ENCODE results near the gene MICU2. TPM values are rescaled to one million over a fixed set of nuclear protein-coding genes. Genes with fewer than 3 reads are reported as not detected.
A peak's percentile ranks its signal among the peaks of the same experiment; 100 is the strongest.
"Not testable (repeated sequence)": the region's sequence is repeated elsewhere in the genome, so short reads cannot be mapped to it uniquely, and the experiment has no call there.

Gene MICU2
- total and polyA plus RNA-seq, 5 donors from 2014 or later, result 38.8 to 50.5 (median 45.5) TPM

GRCh38 chr13:21557995-21558394, 46.0 kb downstream of the MICU2 start:
- no peaks in the 10 kb centered on the region for H3K27me3 Mint-ChIP-seq
- Histone ChIP-seq H3K27ac (ENCODE audit: insufficient read depth, low read length, poor library complexity, severe bottlenecking) (no peak overlapping the region), H3K4me1 (ENCODE audit: control insufficient read depth, insufficient read depth, low read length, poor library complexity, severe bottlenecking) (no peaks in the 10 kb centered on the region), H3K4me3 (ENCODE audit: low read depth, low read length) (no peak overlapping the region), H3K27me3 (ENCODE audit: control insufficient read depth, insufficient read depth, low read length) (no peaks in the 10 kb centered on the region), H3K9me3 (ENCODE audit: control insufficient read depth in 2 of 2, low read length in 2 of 2) (no peaks in the 10 kb centered on the region), H3K36me3 (ENCODE audit: control insufficient read depth, insufficient read depth, low read length) (peaks cover 43% of the 10 kb centered on the region)
- no peak overlapping the region for H3K27ac Mint-ChIP-seq
- peaks cover 0 to 9% (median 0%) of the 10 kb centered on the region in 7 donors for H3K9me3 Mint-ChIP-seq
- H3K4me1 Mint-ChIP-seq, result peaks cover 17 to 29% (median 26%) of the 10 kb centered on the region in 4 donors
- DNase-seq (peak in 1 of 3 donors; percentile 28), ATAC-seq (ENCODE audit: low read depth in 2 of 2) (no peak)
- H3K36me3 Mint-ChIP-seq, result peaks cover 67% of the 10 kb centered on the region
- H3K4me3 Mint-ChIP-seq, result no peak overlapping the region

GRCh38 chr13:21556051-21556450, 47.9 kb downstream of the MICU2 start:
- H3K4me1 ChIP-seq (ENCODE audit: control insufficient read depth, insufficient read depth, low read length, poor library complexity, severe bottlenecking), result no peaks in the 10 kb centered on the region
- Mint-ChIP-seq H3K36me3 (peaks cover 54% of the 10 kb centered on the region), H3K27me3 (no peaks in the 10 kb centered on the region), H3K27ac (peak overlapping the region in 2 of 3 donors; percentile 16 to 29), H3K4me1 (peaks cover 17 to 29% (median 26%) of the 10 kb centered on the region in 4 donors), H3K4me3 (no peak overlapping the region), H3K9me3 (peaks cover 0 to 6% (median 0%) of the 10 kb centered on the region in 7 donors)
- ATAC-seq (ENCODE audit: low read depth in 2 of 2) (no peak), DNase-seq (no peak)
- H3K4me3 ChIP-seq (ENCODE audit: low read depth, low read length), result no peak overlapping the region
- no peak overlapping the region for H3K27ac ChIP-seq (ENCODE audit: insufficient read depth, low read length, poor library complexity, severe bottlenecking)
- no peaks in the 10 kb centered on the region for H3K9me3 ChIP-seq (ENCODE audit: control insufficient read depth in 2 of 2, low read length in 2 of 2)
- H3K36me3 ChIP-seq (ENCODE audit: control insufficient read depth, insufficient read depth, low read length), result peaks cover 35% of the 10 kb centered on the region
- no peaks in the 10 kb centered on the region for H3K27me3 ChIP-seq (ENCODE audit: control insufficient read depth, insufficient read depth, low read length)

- H3K9me3 Mint-ChIP-seq; H3K4me3 ChIP-seq (ENCODE audit: low read depth, low read length); ATAC-seq (ENCODE audit: low read depth in 2 of 2); H3K4me1 ChIP-seq (ENCODE audit: control insufficient read depth, insufficient read depth, low read length, poor library complexity, severe bottlenecking); H3K27me3 ChIP-seq (ENCODE audit: control insufficient read depth, insufficient read depth, low read length); H3K4me3 Mint-ChIP-seq; H3K27ac ChIP-seq (ENCODE audit: insufficient read depth, low read length, poor library complexity, severe bottlenecking); H3K9me3 ChIP-seq (ENCODE audit: control insufficient read depth in 2 of 2, low read length in 2 of 2); H3K27ac Mint-ChIP-seq; DNase-seq; H3K27me3 Mint-ChIP-seq: not testable (repeated sequence)
- peaks cover 22 to 39% (median 24%) of the 10 kb centered on the region in 4 donors for H3K4me1 Mint-ChIP-seq
- H3K36me3 ChIP-seq (ENCODE audit: control insufficient read depth, insufficient read depth, low read length), result peaks cover 20% of the 10 kb centered on the region
- H3K36me3 Mint-ChIP-seq, result peaks cover 47% of the 10 kb centered on the region
These were observed 50.7 kb downstream of the MICU2 start for GRCh38 chr13:21553261-21553660.

GRCh38 chr13:21550918-21551317, 53.1 kb downstream of the MICU2 start:
- H3K36me3 Mint-ChIP-seq, result peaks cover 40% of the 10 kb centered on the region
- H3K27me3 Mint-ChIP-seq, result no peaks in the 10 kb centered on the region
- DNase-seq, result no peak
- peaks cover 9% of the 10 kb centered on the region for H3K36me3 ChIP-seq (ENCODE audit: control insufficient read depth, insufficient read depth, low read length)
- H3K4me3 ChIP-seq (ENCODE audit: low read depth, low read length), result no peak overlapping the region
- no peak overlapping the region for H3K4me3 Mint-ChIP-seq
- no peaks in the 10 kb centered on the region for H3K27me3 ChIP-seq (ENCODE audit: control insufficient read depth, insufficient read depth, low read length)
- H3K27ac Mint-ChIP-seq, result peak overlapping the region in 2 of 3 donors; percentile 9 to 62
- ATAC-seq (ENCODE audit: low read depth in 2 of 2), result no peak
- no peaks in the 10 kb centered on the region for H3K9me3 ChIP-seq (ENCODE audit: control insufficient read depth in 2 of 2, low read length in 2 of 2)
- peaks cover 11 to 46% (median 21%) of the 10 kb centered on the region in 4 donors for H3K4me1 Mint-ChIP-seq
- H3K27ac ChIP-seq (ENCODE audit: insufficient read depth, low read length, poor library complexity, severe bottlenecking), result no peak overlapping the region
- no peaks in the 10 kb centered on the region for H3K4me1 ChIP-seq (ENCODE audit: control insufficient read depth, insufficient read depth, low read length, poor library complexity, severe bottlenecking)
- H3K9me3 Mint-ChIP-seq, result peaks cover 0 to 5% (median 0%) of the 10 kb centered on the region in 7 donors

GRCh38 chr13:21549633-21550032, 54.3 kb downstream of the MICU2 start:
- H3K9me3 Mint-ChIP-seq, result peaks cover 0 to 3% (median 0%) of the 10 kb centered on the region in 7 donors
- no peaks in the 10 kb centered on the region for H3K9me3 ChIP-seq (ENCODE audit: control insufficient read depth in 2 of 2, low read length in 2 of 2)
- no peak overlapping the region for H3K27ac ChIP-seq (ENCODE audit: insufficient read depth, low read length, poor library complexity, severe bottlenecking)
- H3K4me1 Mint-ChIP-seq, result peaks cover 17 to 52% (median 23%) of the 10 kb centered on the region in 4 donors
- H3K27ac Mint-ChIP-seq, result peak overlapping the region in 1 of 3 donors; percentile 62
- no peak for DNase-seq
- no peaks in the 10 kb centered on the region for H3K27me3 ChIP-seq (ENCODE audit: control insufficient read depth, insufficient read depth, low read length)
- H3K36me3 Mint-ChIP-seq, result peaks cover 42% of the 10 kb centered on the region
- H3K4me3 Mint-ChIP-seq, result no peak overlapping the region
- no peak for ATAC-seq (ENCODE audit: low read depth in 2 of 2)
- no peak overlapping the region for H3K4me3 ChIP-seq (ENCODE audit: low read depth, low read length)
- H3K4me1 ChIP-seq (ENCODE audit: control insufficient read depth, insufficient read depth, low read length, poor library complexity, severe bottlenecking), result no peaks in the 10 kb centered on the region
- no peaks in the 10 kb centered on the region for H3K27me3 Mint-ChIP-seq
- peaks cover 4% of the 10 kb centered on the region for H3K36me3 ChIP-seq (ENCODE audit: control insufficient read depth, insufficient read depth, low read length)

GRCh38 chr13:21548577-21548976, 55.4 kb downstream of the MICU2 start:
- ATAC-seq (ENCODE audit: low read depth in 2 of 2), result no peak
- Histone ChIP-seq H3K27ac (ENCODE audit: insufficient read depth, low read length, poor library complexity, severe bottlenecking) (no peak overlapping the region), H3K9me3 (ENCODE audit: control insufficient read depth in 2 of 2, low read length in 2 of 2) (no peaks in the 10 kb centered on the region), H3K4me3 (ENCODE audit: low read depth, low read length) (no peak overlapping the region), H3K27me3 (ENCODE audit: control insufficient read depth, insufficient read depth, low read length) (no peaks in the 10 kb centered on the region), H3K4me1 (ENCODE audit: control insufficient read depth, insufficient read depth, low read length, poor library complexity, severe bottlenecking) (no peaks in the 10 kb centered on the region), H3K36me3 (ENCODE audit: control insufficient read depth, insufficient read depth, low read length) (peaks cover 4% of the 10 kb centered on the region)
- no peak for DNase-seq
- peaks cover 25 to 54% (median 30%) of the 10 kb centered on the region in 4 donors for H3K4me1 Mint-ChIP-seq
- H3K27ac Mint-ChIP-seq, result no peak overlapping the region
- H3K4me3 Mint-ChIP-seq, result no peak overlapping the region
- H3K9me3 Mint-ChIP-seq, result peaks cover 0 to 3% (median 0%) of the 10 kb centered on the region in 7 donors
- H3K27me3 Mint-ChIP-seq, result no peaks in the 10 kb centered on the region
- H3K36me3 Mint-ChIP-seq, result peaks cover 36% of the 10 kb centered on the region

- Mint-ChIP-seq H3K36me3 (peaks cover 33% of the 10 kb centered on the region), H3K4me3 (no peak overlapping the region), H3K4me1 (peaks cover 36 to 61% (median 42%) of the 10 kb centered on the region in 4 donors)
These were observed 57.6 kb downstream of the MICU2 start for GRCh38 chr13:21546372-21546771.

GRCh38 chr13:21544515-21544914, 59.5 kb downstream of the MICU2 start:
- Histone ChIP-seq H3K27me3 (ENCODE audit: control insufficient read depth, insufficient read depth, low read length) (no peaks in the 10 kb centered on the region), H3K9me3 (ENCODE audit: control insufficient read depth in 2 of 2, low read length in 2 of 2) (no peaks in the 10 kb centered on the region), H3K27ac (ENCODE audit: insufficient read depth, low read length, poor library complexity, severe bottlenecking) (no peak overlapping the region), H3K4me1 (ENCODE audit: control insufficient read depth, insufficient read depth, low read length, poor library complexity, severe bottlenecking) (no peaks in the 10 kb centered on the region), H3K36me3 (ENCODE audit: control insufficient read depth, insufficient read depth, low read length) (peaks cover 4% of the 10 kb centered on the region), H3K4me3 (ENCODE audit: low read depth, low read length) (no peak overlapping the region)
- H3K27ac Mint-ChIP-seq, result no peak overlapping the region
- peaks cover 28 to 55% (median 43%) of the 10 kb centered on the region in 4 donors for H3K4me1 Mint-ChIP-seq
- ATAC-seq (ENCODE audit: low read depth in 2 of 2) (no peak), DNase-seq (no peak)
- H3K36me3 Mint-ChIP-seq, result peaks cover 25% of the 10 kb centered on the region
- no peaks in the 10 kb centered on the region for H3K27me3 Mint-ChIP-seq
- no peak overlapping the region for H3K4me3 Mint-ChIP-seq
- no peaks in the 10 kb centered on the region for H3K9me3 Mint-ChIP-seq

More at GRCh38 chr13:21546372-21546771, 57.6 kb downstream of the MICU2 start:
- no peak overlapping the region for H3K27ac ChIP-seq (ENCODE audit: insufficient read depth, low read length, poor library complexity, severe bottlenecking)
- no peak for DNase-seq
- no peaks in the 10 kb centered on the region for H3K27me3 ChIP-seq (ENCODE audit: control insufficient read depth, insufficient read depth, low read length)
- ATAC-seq (ENCODE audit: low read depth in 2 of 2), result peak in 1 of 2 donors; percentile 34
- no peaks in the 10 kb centered on the region for H3K9me3 Mint-ChIP-seq
- no peaks in the 10 kb centered on the region for H3K4me1 ChIP-seq (ENCODE audit: control insufficient read depth, insufficient read depth, low read length, poor library complexity, severe bottlenecking)
- no peaks in the 10 kb centered on the region for H3K9me3 ChIP-seq (ENCODE audit: control insufficient read depth in 2 of 2, low read length in 2 of 2)
- peaks cover 4% of the 10 kb centered on the region for H3K36me3 ChIP-seq (ENCODE audit: control insufficient read depth, insufficient read depth, low read length)
- peak overlapping the region in 1 of 3 donors; percentile 87 for H3K27ac Mint-ChIP-seq
- H3K27me3 Mint-ChIP-seq, result no peaks in the 10 kb centered on the region
- H3K4me3 ChIP-seq (ENCODE audit: low read depth, low read length), result no peak overlapping the region

Measured in CD4-positive, CD25-positive, alpha-beta regulatory T cell (primary cell).